ENCODE measurements around the gene RBM42.

DNA sequence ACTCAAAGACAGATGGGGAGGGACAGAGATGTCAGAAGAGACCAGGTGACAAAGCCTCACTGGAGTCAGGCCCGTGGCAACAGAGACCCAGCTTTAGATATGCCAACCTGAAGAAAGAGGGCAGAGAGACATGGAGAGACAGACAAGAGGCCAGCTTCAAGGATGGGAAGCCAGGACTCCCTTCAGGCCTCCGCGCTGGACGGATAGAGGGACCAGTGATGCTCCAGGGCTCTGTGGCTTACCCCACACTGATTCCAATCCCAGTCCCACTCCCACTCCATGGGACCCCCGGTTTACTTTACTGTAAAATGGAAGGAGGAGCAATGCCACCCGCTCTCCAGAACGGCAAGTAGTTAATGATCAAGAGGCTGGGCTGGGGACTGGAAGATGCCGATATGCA lies 11.0 kb downstream of the RBM42 start:
- TF ChIP-seq, protein P1, sequence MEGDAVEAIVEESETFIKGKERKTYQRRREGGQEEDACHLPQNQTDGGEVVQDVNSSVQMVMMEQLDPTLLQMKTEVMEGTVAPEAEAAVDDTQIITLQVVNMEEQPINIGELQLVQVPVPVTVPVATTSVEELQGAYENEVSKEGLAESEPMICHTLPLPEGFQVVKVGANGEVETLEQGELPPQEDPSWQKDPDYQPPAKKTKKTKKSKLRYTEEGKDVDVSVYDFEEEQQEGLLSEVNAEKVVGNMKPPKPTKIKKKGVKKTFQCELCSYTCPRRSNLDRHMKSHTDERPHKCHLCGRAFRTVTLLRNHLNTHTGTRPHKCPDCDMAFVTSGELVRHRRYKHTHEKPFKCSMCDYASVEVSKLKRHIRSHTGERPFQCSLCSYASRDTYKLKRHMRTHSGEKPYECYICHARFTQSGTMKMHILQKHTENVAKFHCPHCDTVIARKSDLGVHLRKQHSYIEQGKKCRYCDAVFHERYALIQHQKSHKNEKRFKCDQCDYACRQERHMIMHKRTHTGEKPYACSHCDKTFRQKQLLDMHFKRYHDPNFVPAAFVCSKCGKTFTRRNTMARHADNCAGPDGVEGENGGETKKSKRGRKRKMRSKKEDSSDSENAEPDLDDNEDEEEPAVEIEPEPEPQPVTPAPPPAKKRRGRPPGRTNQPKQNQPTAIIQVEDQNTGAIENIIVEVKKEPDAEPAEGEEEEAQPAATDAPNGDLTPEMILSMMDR (IDR thresholded peaks at IDR 0.05): no peak
- no peak for TF ChIP-seq POLR2A (IDR thresholded peaks at IDR 0.05)
